Breast epithelium (tissue), 3 donors: Measurements from ENCODE around the gene MFSD11.

ENCODE experiments used
- POLR2A ChIP-seq: fragments of 450-650 bp; IDR thresholded peaks from one replicate; pipeline ENCODE4 v1.6.1; 2016; ENCODE audit warnings: antibody characterized with exemption, mild to moderate bottlenecking, moderate library complexity
- POLR2AphosphoS5 ChIP-seq, 3 donors: sonication (generic); formaldehyde crosslinking; IDR thresholded peaks; one replicate each; pipeline ENCODE4 v1.6.1; 2017; ENCODE audit warnings: antibody characterized with exemption in 3 of 3

- no peak for TF ChIP-seq POLR2A
- no peak for TF ChIP-seq POLR2AphosphoS5 (IDR thresholded peaks at IDR 0.05)
These were observed 35.8 kb upstream of the MFSD11 start for GRCh38 chr17:76702076-76702475.
